GM12872 (cell line): Measurements from ENCODE around the gene RAE1.

ENCODE experiments used
- TF ChIP-seq, protein P1 (sequence below): IDR thresholded peaks from 3 replicates; pipeline ENCODE4 v1.5.1; 2011; ENCODE audit warnings: low read depth, mild to moderate bottlenecking, low read length, moderate library complexity; ENCODE audit not compliant: insufficient read depth

RAE1 gene

DNA sequence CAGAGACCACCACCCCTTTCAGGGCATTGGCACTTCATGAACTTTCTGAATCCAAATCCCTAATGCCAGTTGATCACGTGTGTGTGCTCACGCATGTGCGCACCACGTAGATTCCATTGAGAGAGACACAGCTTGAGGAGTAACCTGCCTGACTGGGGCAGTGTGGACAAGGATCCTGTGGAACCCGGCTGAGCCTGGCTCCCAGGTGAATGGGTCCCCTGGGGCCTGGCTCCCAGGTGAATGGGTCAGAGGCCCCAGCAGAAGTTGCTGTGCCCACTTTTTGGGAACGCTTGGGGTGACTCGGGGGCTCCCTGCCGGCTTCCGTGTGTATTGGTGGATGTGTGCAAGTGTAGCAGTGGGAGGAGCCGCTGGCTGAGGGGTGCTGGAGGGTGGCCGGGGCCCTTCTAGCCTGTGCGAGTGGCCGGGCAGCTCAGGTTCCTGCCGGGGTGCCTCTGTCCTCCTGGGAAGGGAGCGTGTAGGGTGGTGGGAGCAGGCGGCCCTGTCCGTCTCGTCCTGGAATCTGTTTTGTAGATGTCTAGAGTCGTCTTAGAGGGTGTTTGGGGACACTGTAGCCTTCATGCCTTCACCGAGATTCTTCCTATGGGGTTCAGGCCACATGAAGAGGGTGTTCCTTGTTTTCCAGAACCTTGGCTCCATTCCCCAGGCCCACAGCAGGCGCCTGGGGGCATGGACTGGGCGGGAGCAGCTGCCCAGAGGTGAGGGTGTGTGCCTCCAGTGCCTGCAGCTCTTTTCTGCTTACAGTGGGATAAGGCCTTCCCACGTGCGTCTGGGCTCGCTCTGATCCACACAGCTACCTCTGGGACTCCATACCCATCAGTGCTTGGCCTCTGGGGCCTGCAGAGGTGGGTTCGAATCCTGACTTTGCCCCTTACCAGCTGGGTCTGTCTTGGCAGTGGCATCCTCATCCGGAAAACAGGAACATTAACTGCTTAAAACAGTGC, 43.3 kb downstream of the RAE1 start:
- TF ChIP-seq, protein P1, sequence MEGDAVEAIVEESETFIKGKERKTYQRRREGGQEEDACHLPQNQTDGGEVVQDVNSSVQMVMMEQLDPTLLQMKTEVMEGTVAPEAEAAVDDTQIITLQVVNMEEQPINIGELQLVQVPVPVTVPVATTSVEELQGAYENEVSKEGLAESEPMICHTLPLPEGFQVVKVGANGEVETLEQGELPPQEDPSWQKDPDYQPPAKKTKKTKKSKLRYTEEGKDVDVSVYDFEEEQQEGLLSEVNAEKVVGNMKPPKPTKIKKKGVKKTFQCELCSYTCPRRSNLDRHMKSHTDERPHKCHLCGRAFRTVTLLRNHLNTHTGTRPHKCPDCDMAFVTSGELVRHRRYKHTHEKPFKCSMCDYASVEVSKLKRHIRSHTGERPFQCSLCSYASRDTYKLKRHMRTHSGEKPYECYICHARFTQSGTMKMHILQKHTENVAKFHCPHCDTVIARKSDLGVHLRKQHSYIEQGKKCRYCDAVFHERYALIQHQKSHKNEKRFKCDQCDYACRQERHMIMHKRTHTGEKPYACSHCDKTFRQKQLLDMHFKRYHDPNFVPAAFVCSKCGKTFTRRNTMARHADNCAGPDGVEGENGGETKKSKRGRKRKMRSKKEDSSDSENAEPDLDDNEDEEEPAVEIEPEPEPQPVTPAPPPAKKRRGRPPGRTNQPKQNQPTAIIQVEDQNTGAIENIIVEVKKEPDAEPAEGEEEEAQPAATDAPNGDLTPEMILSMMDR = no peak

- TF ChIP-seq, protein P1 = no peak
Observed at GRCh38 chr20:57395111-57395966, 44.3 kb downstream of the RAE1 start.

- TF ChIP-seq, protein P1 = no peak
Observed at GRCh38 chr20:57396212-57396983, 45.3 kb downstream of the RAE1 start.

DNA sequence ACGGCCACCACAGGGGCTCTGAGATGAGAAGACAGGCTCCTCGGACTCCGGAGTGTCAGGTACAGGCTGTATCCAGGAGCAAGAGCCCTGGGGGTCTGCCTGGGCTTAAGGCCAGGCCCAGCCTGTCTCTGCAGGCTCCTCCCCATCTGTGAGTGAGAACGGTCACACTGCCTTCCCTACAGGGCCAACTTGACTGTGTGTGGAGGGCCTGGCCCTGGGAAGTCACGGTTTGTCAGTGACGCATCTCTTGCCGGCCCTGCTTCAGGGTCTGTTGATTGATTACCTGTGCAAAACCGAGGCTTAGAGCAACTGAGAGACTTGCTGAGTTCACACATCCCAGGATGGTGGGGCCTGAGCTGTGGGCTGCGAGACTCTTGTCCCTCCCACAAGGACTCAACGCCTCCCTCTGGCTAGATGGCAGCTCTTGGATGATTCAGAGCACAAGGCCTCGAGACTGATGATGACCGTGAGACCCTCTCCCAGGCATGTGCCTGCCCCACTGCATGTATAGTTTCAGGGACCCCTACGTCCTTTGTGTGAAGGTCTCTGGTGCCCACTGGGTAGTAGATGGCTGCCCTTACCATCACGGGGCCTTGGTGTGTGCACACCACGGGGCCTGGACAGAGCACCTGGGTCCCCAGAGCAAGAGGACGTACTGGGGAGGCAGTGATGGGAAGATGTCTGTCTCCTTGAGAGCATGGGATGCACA, 46.1 kb downstream of the RAE1 start:
- TF ChIP-seq, protein P1 = no peak

DNA sequence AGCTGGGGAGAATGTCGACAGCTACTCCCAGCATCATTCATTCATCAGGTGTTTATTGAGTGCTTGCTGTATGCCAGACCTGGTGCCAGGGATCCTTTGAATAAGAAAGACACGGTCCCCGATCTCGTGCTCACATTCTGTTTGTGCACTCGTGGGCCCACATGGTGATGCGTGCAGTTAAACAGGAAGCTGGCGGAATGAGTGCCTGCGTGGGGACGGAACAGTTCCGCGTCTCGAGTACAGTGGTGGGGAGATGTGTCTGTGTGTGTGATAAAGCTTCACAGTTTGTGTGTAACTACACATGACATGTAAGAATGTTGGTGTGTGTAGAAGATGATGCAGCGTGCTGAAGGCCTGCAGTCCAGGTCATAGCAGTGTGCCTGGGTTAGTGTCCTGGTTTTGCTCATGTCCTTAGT, 46.6 kb downstream of the RAE1 start:
- TF ChIP-seq, protein P1 = no peak

DNA sequence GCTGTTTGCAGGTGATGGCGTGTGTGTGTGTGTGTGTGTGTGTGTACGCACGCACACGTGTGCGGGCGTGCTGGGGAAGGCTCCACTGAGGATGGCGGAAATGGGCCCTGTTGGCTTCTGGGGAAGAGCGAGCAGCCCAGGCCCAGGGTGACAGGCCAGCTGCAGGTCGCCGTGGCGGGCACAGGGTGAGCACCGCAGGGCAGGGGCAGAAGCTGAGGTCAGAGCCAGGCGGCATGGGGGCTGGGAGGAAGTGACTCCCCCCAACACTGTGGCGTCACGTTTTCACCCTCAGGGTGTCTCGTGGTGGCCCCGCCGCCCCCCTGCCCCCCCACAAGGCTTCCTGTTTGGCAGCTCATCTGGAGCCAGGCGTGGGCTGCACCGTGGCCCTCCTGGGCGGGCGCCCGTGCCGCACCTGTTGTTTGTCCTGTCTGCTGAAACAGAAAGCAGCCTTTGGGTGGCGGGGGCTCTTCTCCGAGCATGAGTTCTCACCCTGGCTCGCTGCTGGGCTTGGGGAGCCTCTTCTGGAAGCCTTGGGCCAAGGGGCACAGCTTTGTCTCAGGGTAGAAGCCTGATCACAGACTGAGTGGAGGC, 47.3 kb downstream of the RAE1 start:
- TF ChIP-seq, protein P1 = no peak
